GM23338 (cell line): ENCODE measurements around the gene MYBL2.
"Not testable (repeated sequence)": the region's sequence is repeated elsewhere in the genome, so short reads cannot be mapped to it uniquely, and the experiment has no call there.

Source experiments
- CREB1 ChIP-seq: fragments of 250-450 bp; sonication (Bioruptor Pico); IDR thresholded peaks from 2 replicates; pipeline ENCODE4 v1.5.0; 2020; ENCODE audit warnings: low read depth, mild to moderate bottlenecking, moderate library complexity
- CTCF ChIP-seq, 2 experiments: fragments of 200-600 bp in 1 of 2; sonication (generic) in 1 of 2; conservative IDR thresholded peaks; 2 replicates each; pipeline versions ENCODE4 v1.5.1 to v1.6.1; 2016 to 2017; ENCODE audit warnings: antibody characterized with exemption in 2 of 2, low read depth in 2 of 2, mild to moderate bottlenecking in 2 of 2, moderate library complexity in 1 of 2
- EZH2 ChIP-seq: fragments of 200-600 bp; sonication (generic); IDR thresholded peaks from one replicate; pipeline ENCODE4 v1.8.0; 2017; ENCODE audit warnings: antibody characterized with exemption, mild to moderate bottlenecking, low read depth; ENCODE audit not compliant: unreplicated experiment
- EZH2phosphoT487 ChIP-seq: fragments of 200-600 bp; sonication (generic); IDR thresholded peaks from one replicate; pipeline ENCODE4 v1.8.1; 2018; ENCODE audit warnings: antibody characterized with exemption; ENCODE audit not compliant: unreplicated experiment
- JUNB ChIP-seq: IDR thresholded peaks from one replicate; pipeline ENCODE4 v1.6.1; 2016; ENCODE audit warnings: antibody characterized with exemption; ENCODE audit not compliant: unreplicated experiment
- NANOG ChIP-seq: IDR thresholded peaks from 2 replicates; pipeline ENCODE4 v1.6.1; 2016; ENCODE audit warnings: antibody characterized with exemption, borderline replicate concordance
- POLR2AphosphoS5 ChIP-seq: IDR thresholded peaks from 2 replicates; pipeline ENCODE4 v1.6.1; 2016; ENCODE audit warnings: antibody characterized with exemption, low read depth
- REST ChIP-seq: IDR thresholded peaks from one replicate; pipeline ENCODE4 v1.6.1; 2018; ENCODE audit warnings: antibody characterized with exemption; ENCODE audit not compliant: unreplicated experiment
- ZNF114 ChIP-seq: fragments of 250-450 bp; sonication (Bioruptor Pico); IDR thresholded peaks from 2 replicates; pipeline ENCODE4 v1.5.0; 2020; ENCODE audit warnings: mild to moderate bottlenecking, moderate library complexity
- ZNF331 ChIP-seq: fragments of 250-450 bp; sonication (Bioruptor Pico); IDR thresholded peaks from 2 replicates; pipeline ENCODE4 v1.5.0; 2020; ENCODE audit warnings: low read depth, mild to moderate bottlenecking, moderate library complexity
- TF ChIP-seq, protein P1 (sequence below): IDR thresholded peaks from 2 replicates; pipeline ENCODE4 v1.6.1; 2016; ENCODE audit warnings: antibody characterized with exemption

GRCh38 chr20:43651650-43652184 lies 15.2 kb upstream of the MYBL2 start:
- not testable (repeated sequence) for TF ChIP-seq CTCF (conservative IDR thresholded peaks at IDR 0.05; ENCODE audit: low read depth in 2 of 2); REST; NANOG; POLR2AphosphoS5; ZNF331 (CRISPR knock-in tag); EZH2phosphoT487; ZNF114 (CRISPR knock-in tag); EZH2; CREB1 (CRISPR knock-in tag); JUNB
- TF ChIP-seq, protein P1, sequence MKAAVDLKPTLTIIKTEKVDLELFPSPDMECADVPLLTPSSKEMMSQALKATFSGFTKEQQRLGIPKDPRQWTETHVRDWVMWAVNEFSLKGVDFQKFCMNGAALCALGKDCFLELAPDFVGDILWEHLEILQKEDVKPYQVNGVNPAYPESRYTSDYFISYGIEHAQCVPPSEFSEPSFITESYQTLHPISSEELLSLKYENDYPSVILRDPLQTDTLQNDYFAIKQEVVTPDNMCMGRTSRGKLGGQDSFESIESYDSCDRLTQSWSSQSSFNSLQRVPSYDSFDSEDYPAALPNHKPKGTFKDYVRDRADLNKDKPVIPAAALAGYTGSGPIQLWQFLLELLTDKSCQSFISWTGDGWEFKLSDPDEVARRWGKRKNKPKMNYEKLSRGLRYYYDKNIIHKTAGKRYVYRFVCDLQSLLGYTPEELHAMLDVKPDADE = not testable (repeated sequence)
